ENCODE data around the gene OSBPL8.

OSBPL8 gene

GRCh38 chr12:76555231-76555767, 4.3 kb downstream of the OSBPL8 start:
- no peak for FAIRE-seq

- FAIRE-seq: no peak
These were observed 5.0 kb downstream of the OSBPL8 start for GRCh38 chr12:76554405-76555230.

- FAIRE-seq: no peak
These were observed 7.1 kb downstream of the OSBPL8 start for GRCh38 chr12:76552343-76552938.

DNA sequence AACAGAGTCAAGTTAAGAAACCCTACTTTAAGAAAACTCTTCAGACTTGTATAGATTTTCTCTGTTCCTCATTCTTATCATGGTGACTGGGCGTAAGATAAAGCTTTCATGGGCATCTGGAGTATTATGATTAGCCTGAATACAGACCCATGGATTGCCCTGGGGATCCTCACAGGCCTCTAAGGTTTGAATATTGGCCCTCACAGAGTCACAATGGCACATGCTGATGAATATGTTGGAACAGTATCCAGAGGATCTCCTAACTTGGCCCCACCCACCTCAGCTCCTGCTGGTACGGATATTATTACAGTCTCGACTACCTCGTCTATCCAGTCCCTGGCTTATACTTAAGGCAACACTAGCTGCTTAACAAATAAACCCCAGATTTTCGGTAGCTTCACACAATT, 8.1 kb downstream of the OSBPL8 start:
- no peak for FAIRE-seq

- FAIRE-seq: no peak
These were observed 10.4 kb downstream of the OSBPL8 start for GRCh38 chr12:76549131-76549530.

DNA sequence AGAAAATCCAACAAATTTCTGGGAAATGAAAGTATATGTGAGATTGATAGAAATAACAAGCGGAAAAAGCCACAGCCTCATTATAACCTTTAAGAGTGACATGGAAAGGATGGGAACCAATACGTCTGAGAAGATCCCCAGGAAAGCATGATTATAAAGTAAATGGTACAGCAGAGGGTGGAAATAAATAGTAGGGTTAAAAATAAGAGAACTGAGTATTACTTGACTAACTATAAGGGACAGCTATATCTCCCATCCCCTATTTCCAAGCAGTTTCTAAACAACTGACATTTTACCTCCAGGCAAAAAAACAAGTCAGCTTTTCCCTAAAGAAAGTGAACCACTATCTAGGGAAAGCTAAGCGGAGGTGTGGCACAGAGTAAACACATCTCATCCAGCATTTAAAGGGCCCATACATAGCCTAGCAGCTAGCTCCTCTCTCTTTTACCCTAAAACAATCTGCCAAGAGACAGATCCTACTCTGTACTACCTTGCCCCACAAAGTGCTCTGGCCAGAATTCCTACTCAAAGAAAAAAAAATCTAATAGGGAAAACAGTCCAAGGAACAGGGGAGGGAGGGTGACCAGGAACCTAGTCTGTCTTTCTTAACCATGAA, 11.2 kb downstream of the OSBPL8 start:
- FAIRE-seq: no peak

DNA sequence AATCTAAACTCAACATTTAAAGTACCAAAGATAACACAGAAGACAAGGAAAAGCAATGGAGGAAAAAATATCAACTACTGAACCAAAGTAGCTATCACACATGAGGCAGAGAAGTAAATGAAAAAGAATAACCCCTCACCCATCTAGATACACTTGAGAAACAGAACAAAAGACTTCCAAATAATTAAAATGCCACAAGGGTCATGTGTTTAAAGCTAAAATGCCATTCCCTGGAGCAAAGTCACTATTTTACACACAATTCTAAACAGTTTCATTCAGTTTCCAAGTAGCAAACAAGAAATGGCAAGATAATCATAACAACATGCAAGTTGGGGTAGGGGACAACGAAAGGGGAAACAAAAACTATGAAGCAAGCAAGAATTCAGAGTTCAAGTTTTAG, 12.0 kb downstream of the OSBPL8 start:
- no peak for FAIRE-seq

DNA sequence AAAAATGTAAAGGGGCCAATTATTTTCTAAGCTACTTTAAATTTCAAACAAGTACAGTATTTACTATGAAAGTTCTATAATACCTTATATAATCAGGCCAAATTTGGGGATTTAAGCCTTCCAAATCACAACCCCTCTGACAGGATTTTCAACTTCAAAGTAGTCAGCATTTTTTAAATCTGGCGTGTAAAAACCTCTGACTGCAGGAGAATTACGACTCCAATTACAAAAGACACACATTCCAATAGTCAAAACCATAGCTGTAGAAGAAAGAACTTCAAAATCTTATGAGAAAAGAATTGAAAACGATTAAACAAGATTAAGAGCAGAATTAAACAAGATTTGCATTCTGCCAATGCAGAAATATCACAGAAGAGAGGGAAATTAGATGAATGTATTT, 12.7 kb downstream of the OSBPL8 start:
- no peak for FAIRE-seq

DNA sequence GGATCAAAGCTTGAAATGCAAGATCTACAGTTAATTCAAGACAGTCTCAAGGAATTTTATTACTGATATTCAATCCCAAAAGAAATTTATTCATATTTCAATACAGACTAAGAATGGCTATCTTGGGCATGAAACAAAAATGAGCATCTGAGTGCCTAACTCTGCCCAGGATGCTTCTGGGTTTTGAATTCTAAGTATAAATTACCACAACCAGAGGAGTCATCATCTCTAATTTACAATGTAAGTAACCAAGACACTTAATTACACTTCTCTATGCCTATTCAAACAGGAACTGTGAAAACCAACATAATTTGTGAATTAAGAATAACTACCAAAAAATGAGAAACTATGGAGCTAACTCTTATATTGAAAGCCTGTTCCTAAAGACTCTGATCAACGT, 14.1 kb downstream of the OSBPL8 start:
- no peak for FAIRE-seq

GRCh38 chr12:76544601-76545261, 14.8 kb downstream of the OSBPL8 start:
- FAIRE-seq: no peak

GRCh38 chr12:76543813-76544347, 15.7 kb downstream of the OSBPL8 start:
- no peak for FAIRE-seq

GRCh38 chr12:76542908-76543307, 16.7 kb downstream of the OSBPL8 start:
- no peak for FAIRE-seq

DNA sequence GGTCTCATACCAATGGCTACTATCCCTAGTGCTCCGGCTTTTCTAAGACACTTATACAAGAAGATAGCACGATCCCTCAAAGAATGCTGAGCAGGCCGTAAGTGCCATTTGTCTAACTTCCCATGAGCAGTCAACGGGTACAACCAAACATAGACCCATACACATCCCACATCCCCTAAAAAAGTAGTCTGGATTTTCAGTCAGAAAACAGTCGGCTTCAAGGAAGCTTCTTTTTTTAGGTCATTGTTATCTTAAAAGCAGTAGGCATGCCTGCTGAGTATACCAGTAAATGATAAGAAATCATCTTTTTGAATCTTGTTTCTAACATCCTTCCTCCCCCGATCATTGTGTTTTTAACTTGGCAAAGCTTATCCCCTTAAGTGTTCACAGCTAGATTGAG, 19.8 kb downstream of the OSBPL8 start:
- no peak for FAIRE-seq

- no peak for FAIRE-seq
These were observed 21.6 kb downstream of the OSBPL8 start for GRCh38 chr12:76537923-76538322.

- FAIRE-seq: no peak
These were observed 23.0 kb downstream of the OSBPL8 start for GRCh38 chr12:76536546-76536945.

DNA sequence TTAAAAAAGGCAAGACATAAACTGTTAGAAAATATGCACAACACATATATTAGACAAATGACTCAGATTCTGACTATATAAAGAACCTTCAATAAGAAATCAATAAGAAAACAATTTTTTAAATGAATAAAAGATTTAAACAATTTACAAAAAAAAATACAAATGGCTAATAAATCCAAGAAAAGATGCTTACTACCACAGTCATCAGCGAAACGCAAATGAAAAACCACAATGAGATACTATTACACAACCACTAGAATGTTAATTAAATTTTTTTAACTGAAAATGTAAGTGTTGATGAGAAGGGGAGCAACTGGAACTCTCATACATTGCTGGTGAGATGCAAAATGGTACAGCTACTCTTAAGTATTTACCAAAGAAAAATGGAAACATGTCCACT, 24.4 kb downstream of the OSBPL8 start:
- FAIRE-seq: no peak

DNA sequence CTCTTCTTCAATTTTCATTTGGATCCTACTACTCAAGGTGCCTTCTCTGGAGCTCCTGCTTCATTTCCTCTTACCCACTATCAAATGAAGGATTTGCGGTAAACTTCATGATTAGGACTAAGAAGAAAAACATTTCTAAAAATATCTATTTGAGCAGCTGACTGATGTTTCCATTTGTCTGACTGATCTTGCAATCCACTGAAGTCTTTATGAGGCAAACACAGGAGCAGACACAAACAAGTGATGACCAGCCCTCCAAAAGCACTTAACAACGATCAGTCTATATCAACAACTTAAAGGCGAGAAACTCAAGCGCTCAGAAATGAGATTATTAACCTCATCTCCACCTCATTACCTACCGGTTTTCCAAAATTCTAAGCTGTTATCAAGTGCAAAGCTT, 26.2 kb downstream of the OSBPL8 start:
- no peak for FAIRE-seq

GRCh38 chr12:76532520-76532919, 27.1 kb downstream of the OSBPL8 start:
- FAIRE-seq: no peak

DNA sequence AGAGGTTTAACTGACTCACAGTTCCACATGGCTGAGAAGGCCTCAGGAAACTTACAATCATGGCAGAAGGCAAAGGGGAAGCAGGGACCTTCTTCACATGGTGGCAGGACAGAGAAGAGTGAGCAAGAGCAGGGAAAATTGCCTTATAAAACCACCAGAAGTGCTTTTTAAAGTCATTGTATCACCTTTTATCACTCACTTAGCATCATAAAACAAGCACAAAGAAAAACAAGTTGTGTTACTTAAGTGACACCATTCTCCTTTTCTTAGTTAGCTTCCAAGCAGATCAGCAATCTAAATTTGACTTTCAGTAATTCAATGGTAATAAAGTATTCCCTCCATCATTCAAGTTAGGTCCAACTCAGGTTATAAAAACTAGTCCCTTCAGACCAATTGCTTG, 28.5 kb downstream of the OSBPL8 start:
- no peak for FAIRE-seq

- peak; percentile 21 for FAIRE-seq
These were observed 29.1 kb downstream of the OSBPL8 start for GRCh38 chr12:76530516-76530915.

- FAIRE-seq: no peak
These were observed 30.2 kb downstream of the OSBPL8 start for GRCh38 chr12:76529226-76529918.

- no peak for FAIRE-seq
These were observed 36.2 kb downstream of the OSBPL8 start for GRCh38 chr12:76523408-76523807.

Data from colon (tissue), 2 donors.